ENCODE data around the gene ZNF497. TPM values are rescaled to one million over a fixed set of nuclear protein-coding genes. Genes with fewer than 3 reads are reported as not detected.
A peak's percentile ranks its signal among the peaks of the same experiment; 100 is the strongest.

The ZNF497 gene
- total and polyA plus RNA-seq, 4 donors = 0.32 to 0.87 (median 0.79) TPM; not detected in 1

DNA sequence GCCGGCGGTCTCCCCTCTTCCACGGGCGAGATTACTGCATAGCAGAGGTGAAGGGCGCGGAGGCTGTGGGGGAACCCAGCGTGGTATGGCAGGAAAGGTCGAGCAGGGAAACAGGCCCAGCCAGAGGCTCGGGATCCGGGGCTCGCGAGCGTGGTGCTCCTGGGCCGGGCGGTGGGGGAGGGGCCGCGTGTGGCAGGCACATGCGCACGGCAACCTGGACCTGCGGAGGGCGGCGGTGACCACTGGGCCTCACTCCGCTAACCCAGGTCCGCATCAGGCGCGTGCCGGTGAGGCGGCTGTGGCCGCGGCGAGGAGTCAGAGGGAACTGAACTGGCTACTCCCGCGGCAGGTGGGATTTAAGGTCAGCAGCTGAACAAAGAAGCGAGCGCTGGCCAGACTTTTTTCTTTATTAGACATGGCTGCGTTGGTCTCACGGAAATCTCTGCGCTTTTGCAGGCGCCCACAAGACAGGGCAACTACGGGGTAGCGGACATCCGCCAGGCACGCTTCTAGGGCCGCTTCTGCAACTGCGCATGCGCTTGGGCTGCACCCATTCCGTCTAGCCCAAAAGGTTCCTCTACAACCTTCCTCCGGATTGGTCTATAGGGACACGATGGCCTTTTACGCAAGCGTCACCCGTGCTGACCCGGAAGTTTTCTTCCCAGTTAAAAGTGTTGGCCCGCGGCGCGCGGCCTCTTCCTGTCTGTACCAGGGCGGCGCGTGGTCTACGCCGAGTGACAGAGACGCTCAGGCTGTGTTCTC is 24.2 kb upstream of the ZNF497 start, which contains the start of gene RPS5:
Gene RPS5, plus strand, starts transcription at position 694 of the 762 bp plus-strand sequence. CDS start 869 bp downstream, outside the sequence.
- no peaks in the 10 kb centered on the region for H3K27me3 ChIP-seq (ENCODE audit: control insufficient read depth in 1 of 2, insufficient read depth in 2 of 2, low read length in 1 of 2)
- ATAC-seq (ENCODE audit: low FRiP score) (peak; percentile 98), DNase-seq (peak; percentile 97 to 98)
- 0 to 1% methylated on average over 59 to 64 of the region's 64 CpGs for WGBS, 2 donors
- peak within 1 kb of the TSS; percentile 87 to 90 for H3K4me3 ChIP-seq (ENCODE audit: low read length in 2 of 2)
- intact Hi-C loops (cut with DNase I) = no loop called here
- H3K4me1 ChIP-seq (ENCODE audit: control insufficient read depth in 1 of 2, insufficient read depth in 2 of 2, low read length in 2 of 2) = peaks cover 0 to 3% of the 10 kb centered on the region in 2 donors
- no peaks in the 10 kb centered on the region for H3K9me3 ChIP-seq (ENCODE audit: control insufficient read depth, low read length)
- H3K27ac ChIP-seq (ENCODE audit: low read depth in 1 of 2, low read length in 2 of 2) = peak within 1 kb of the TSS; percentile 62 to 93
- H3K36me3 ChIP-seq (ENCODE audit: control insufficient read depth in 1 of 2, insufficient read depth in 2 of 2, low read length in 1 of 2) = no peaks in the 10 kb centered on the region

DNA sequence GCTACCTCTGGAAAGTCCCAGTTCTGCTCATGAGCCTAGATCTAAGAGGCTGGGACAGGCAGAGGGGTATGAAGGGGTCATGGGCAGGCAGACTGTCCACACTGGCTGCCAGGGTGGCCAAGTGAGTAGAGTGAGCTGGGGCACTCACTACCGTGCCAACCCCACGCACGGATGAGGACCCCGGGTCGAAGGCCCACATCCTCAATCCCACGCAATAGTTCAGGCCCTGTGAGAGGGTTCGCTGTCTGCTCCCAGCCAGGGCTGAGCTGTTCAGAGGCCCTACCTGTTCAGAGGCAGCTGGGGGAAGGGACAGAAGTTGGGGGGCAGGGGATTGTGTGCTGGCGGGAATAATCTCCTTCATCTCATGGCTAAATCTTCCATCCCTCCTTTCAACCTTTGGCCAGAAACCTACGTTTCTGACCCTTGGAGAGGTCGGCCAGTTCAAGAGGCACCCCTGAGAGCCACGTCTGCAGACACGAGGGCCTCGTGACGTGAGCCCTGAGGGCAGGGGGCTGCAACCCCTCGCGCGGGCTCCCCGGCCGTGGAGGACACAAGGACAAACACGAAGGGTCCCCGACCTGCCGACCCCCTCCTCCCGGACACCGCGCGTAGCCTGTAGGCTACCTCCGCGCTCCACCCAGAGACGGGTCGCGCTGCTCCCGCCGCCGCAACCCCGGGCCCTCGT is 23.5 kb upstream of the ZNF497 start:
- no peaks in the 10 kb centered on the region for H3K27me3 ChIP-seq (ENCODE audit: control insufficient read depth in 1 of 2, insufficient read depth in 2 of 2, low read length in 1 of 2)
- H3K36me3 ChIP-seq (ENCODE audit: control insufficient read depth in 1 of 2, insufficient read depth in 2 of 2, low read length in 1 of 2) = no peaks in the 10 kb centered on the region
- WGBS, 2 donors = 8 to 10% methylated on average over 36 of the region's 36 CpGs
- ATAC-seq (ENCODE audit: low FRiP score) (peak; percentile 3), DNase-seq (peak; percentile 54 to 81)
- no peaks in the 10 kb centered on the region for H3K9me3 ChIP-seq (ENCODE audit: control insufficient read depth, low read length)
- peak overlapping the region; percentile 32 to 78 for H3K4me3 ChIP-seq (ENCODE audit: low read length in 2 of 2)
- H3K27ac ChIP-seq (ENCODE audit: low read depth in 1 of 2, low read length in 2 of 2) = peak overlapping the region; percentile 62 to 93
- H3K4me1 ChIP-seq (ENCODE audit: control insufficient read depth in 1 of 2, insufficient read depth in 2 of 2, low read length in 2 of 2) = peaks cover 0 to 3% of the 10 kb centered on the region in 2 donors
- intact Hi-C loops (cut with DNase I) = no loop called here

DNA sequence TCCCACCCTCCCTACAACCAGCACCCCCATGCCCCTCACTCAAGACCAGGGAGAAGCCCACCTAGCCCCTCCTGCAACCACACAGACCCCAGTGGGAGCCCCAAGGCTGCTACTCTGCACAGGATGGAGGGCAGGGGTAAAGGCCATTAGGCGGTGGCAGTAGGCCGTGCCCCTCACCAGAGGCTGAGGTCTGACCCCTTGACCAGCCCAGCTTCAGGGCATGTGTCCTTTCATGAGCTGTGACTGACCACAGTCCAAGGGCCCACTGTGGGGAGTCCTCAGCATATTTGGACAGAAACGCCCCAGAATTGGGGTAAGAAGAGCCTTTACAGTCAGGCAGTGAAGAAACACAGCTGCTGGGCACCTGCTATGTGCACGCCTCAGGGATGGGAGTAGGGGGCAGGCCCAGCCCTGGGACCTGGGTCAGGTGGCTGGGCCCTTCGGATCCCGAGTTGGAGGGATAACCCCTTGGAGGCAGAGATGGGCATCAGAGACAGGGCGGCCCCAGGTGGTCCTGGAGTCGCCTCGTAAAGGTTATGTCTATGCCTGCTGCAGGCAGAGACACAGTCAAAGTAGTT is 22.9 kb upstream of the ZNF497 start:
- Histone ChIP-seq H3K27ac (ENCODE audit: low read depth in 1 of 2, low read length in 2 of 2) (peak overlapping the region in 1 of 2 donors; percentile 93), H3K27me3 (ENCODE audit: control insufficient read depth in 1 of 2, insufficient read depth in 2 of 2, low read length in 1 of 2) (no peaks in the 10 kb centered on the region), H3K4me1 (ENCODE audit: control insufficient read depth in 1 of 2, insufficient read depth in 2 of 2, low read length in 2 of 2) (peaks cover 0 to 3% of the 10 kb centered on the region in 2 donors), H3K9me3 (ENCODE audit: control insufficient read depth, low read length) (no peaks in the 10 kb centered on the region), H3K36me3 (ENCODE audit: control insufficient read depth in 1 of 2, insufficient read depth in 2 of 2, low read length in 1 of 2) (no peaks in the 10 kb centered on the region), H3K4me3 (ENCODE audit: low read length in 2 of 2) (no peak overlapping the region)
- ATAC-seq (ENCODE audit: low FRiP score) (no peak), DNase-seq (no peak)
- intact Hi-C loops (cut with DNase I) = no loop called here
- 83 to 84% methylated on average over 9 of the region's 9 CpGs for WGBS, 2 donors

DNA sequence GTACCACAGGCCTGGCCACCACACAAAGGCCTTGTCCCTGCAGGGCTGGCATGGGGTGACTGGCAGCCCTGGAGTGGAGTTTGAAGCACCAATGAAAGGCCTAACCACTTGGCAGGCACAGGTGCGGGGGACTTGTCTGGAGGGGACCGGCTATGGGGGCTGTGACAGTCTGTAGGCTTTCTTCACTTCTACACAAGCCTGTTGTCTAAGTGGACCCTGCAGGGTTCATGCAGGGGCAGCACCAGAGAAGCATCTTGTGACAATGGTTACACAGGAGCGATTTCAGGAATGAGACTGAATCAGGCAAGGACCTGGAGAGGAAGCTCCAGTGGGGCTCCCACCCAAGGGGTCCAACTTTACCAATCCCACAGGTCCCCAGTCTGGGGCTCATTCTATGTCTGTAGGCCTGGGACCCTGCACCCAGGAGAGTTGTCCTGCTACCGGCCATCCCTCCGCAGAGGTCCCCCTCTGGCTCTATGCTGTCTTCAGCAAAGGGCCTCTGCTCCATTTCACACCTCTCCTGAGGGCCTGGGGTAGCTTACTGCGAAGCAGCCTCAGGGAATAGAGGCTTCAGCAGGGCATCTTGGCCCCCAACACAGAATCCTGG is 20.5 kb upstream of the ZNF497 start:
- intact Hi-C loops (cut with DNase I) = no loop called here
- no peaks in the 10 kb centered on the region for H3K9me3 ChIP-seq (ENCODE audit: control insufficient read depth, low read length)
- DNase-seq = no peak
- peaks cover 0 to 3% of the 10 kb centered on the region in 2 donors for H3K4me1 ChIP-seq (ENCODE audit: control insufficient read depth in 1 of 2, insufficient read depth in 2 of 2, low read length in 2 of 2)
- no peak overlapping the region for H3K27ac ChIP-seq (ENCODE audit: low read depth in 1 of 2, low read length in 2 of 2)
- H3K36me3 ChIP-seq (ENCODE audit: control insufficient read depth in 1 of 2, insufficient read depth in 2 of 2, low read length in 1 of 2) = no peaks in the 10 kb centered on the region
- 92 to 93% methylated on average over 6 of the region's 6 CpGs for WGBS, 2 donors
- H3K27me3 ChIP-seq (ENCODE audit: control insufficient read depth in 1 of 2, insufficient read depth in 2 of 2, low read length in 1 of 2) = no peaks in the 10 kb centered on the region
- no peak for ATAC-seq (ENCODE audit: low FRiP score)
- H3K4me3 ChIP-seq (ENCODE audit: low read length in 2 of 2) = no peak overlapping the region

DNA sequence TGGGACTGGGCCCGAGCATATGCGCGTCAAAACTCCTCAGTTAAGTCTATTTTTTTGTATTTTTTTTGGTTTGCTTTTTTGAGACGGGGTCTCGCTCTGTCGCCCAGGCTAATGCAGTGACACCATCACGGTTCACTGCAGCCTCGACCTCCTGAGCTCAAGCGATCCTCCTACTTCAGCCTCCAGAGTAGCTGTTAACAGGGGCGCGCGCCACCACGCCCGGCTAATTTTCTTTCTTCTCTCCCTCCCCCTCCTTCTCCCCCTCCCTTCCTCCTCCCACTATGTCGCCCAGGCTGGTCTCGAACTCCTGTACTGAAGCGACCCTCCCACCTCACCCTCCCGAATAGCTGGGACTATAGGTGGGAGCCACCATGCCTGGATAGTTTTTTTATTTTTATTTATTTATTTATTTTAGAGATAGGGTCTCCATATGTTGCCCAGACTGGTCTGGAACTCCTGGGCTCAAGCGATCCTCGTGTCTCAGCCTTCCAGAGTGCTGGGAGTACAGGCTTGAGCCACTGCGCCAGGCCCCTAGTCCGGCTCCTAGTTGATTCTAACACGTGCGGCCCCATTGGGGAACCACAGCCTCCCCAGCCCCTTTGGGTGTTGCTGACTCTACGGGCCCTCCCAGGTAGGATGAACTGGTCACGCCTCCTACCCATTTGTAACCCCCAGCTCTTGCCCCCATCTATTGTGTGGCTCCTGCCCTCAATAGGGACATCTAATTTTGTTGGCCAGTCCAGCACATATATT is 19.1 kb upstream of the ZNF497 start:
- Histone ChIP-seq H3K27me3 (ENCODE audit: control insufficient read depth in 1 of 2, insufficient read depth in 2 of 2, low read length in 1 of 2) (no peaks in the 10 kb centered on the region), H3K4me3 (ENCODE audit: low read length in 2 of 2) (peak overlapping the region; percentile 6 to 34), H3K27ac (ENCODE audit: low read depth in 1 of 2, low read length in 2 of 2) (peak overlapping the region in 1 of 2 donors; percentile 16), H3K9me3 (ENCODE audit: control insufficient read depth, low read length) (no peaks in the 10 kb centered on the region), H3K4me1 (ENCODE audit: control insufficient read depth in 1 of 2, insufficient read depth in 2 of 2, low read length in 2 of 2) (peaks cover 0 to 3% of the 10 kb centered on the region in 2 donors), H3K36me3 (ENCODE audit: control insufficient read depth in 1 of 2, insufficient read depth in 2 of 2, low read length in 1 of 2) (no peaks in the 10 kb centered on the region)
- intact Hi-C loops (cut with DNase I) = loop anchor here in 1 of 2 donors (2.0 kb wide), 1 partner anchor 55 kb away; the partner anchor contains the start of gene ZSCAN22
- no peak for ATAC-seq (ENCODE audit: low FRiP score)
- DNase-seq = no peak
- WGBS, 2 donors = 31 to 32% methylated on average over 26 of the region's 26 CpGs

DNA sequence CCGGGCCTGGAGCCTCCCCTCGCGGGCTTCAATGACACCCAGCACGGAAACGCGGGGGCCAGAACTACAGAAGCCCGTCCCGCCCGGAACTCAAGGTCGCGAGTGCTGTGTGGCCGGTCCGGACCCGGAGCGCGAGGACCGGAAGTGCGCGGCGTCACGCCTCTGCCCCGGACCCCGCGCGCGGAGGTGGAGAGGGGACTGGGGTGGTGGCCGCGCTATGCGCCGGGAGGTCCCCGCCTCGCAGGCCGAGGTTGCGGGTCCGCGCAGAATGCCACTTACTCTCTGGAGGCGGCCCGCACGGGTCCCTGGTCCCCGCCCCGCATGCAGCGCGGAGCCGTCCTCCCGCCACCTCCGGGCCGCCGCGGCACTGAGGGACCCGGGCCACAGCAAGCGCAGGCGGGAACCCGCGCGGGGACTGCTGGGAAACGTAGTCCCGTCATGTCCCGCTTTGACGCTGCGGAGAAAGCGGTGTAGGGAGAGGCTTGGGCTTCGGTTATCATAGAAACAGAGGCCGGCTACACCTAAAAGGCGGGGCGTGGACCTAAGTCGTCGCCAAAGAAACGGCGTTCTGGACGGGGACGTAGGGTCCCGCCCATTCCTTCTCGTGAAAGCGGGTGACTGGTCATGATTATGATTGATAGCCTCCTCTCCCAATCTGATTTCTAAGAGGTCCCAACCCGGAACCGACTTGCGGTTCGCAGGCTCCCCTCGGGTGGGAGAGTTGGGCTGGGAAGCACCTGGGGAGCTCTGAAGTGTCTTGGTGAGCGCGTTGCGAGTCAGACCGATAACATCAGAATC is 18.3 kb upstream of the ZNF497 start, which contains the start of gene ZNF837:
Gene ZNF837, minus strand, starts transcription at position 369 of the 798 bp plus-strand sequence. CDS start 11,698 bp downstream, outside the sequence.
- 0% methylated on average over 78 to 83 of the region's 83 CpGs for WGBS, 2 donors
- H3K4me1 ChIP-seq (ENCODE audit: control insufficient read depth in 1 of 2, insufficient read depth in 2 of 2, low read length in 2 of 2) = peaks cover 0 to 3% of the 10 kb centered on the region in 2 donors
- peak; percentile 99 to 100 for DNase-seq
- peak within 1 kb of the TSS; percentile 44 to 45 for H3K4me3 ChIP-seq (ENCODE audit: low read length in 2 of 2)
- intact Hi-C loops (cut with DNase I) = loop anchor here in 1 of 2 donors (1.0 to 2.0 kb wide), 2 partner anchors 18 to 54 kb away; partner anchors contain the start of gene ZSCAN22
- peak; percentile 98 for ATAC-seq (ENCODE audit: low FRiP score)
- no peaks in the 10 kb centered on the region for H3K27me3 ChIP-seq (ENCODE audit: control insufficient read depth in 1 of 2, insufficient read depth in 2 of 2, low read length in 1 of 2)
- no peaks in the 10 kb centered on the region for H3K9me3 ChIP-seq (ENCODE audit: control insufficient read depth, low read length)
- H3K27ac ChIP-seq (ENCODE audit: low read depth in 1 of 2, low read length in 2 of 2) = peak within 1 kb of the TSS in 1 of 2 donors; percentile 91
- no peaks in the 10 kb centered on the region for H3K36me3 ChIP-seq (ENCODE audit: control insufficient read depth in 1 of 2, insufficient read depth in 2 of 2, low read length in 1 of 2)

DNA sequence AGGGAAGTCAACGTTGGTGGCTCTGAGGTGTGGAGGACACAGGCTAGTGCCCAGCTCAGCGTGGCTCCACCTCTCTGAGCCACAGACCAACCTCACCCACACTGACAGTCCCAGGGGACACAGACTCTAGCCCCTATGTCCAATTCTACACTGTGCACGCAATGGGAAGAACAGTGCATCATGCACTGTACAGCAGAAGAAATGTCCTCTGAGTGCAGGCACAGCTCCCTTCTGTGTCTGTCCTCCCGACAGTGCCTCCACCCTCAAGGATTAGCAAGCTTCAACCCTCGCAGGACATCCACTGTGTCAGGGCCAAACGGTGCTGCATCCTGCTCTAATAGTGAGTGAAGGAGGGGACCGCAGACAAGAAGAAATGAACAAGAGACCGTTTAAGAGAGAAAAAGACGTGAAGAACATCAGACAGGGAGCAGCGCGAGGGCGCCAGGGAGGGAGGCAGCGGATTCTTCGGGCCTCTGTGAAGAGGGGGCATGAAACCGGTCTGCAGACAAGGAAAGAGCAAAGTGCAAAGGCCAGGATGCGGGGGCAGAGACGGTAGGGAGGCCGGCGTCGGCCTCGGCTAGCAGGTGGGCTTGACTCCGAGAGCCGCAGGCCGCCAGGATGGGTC is 17.6 kb upstream of the ZNF497 start:
- intact Hi-C loops (cut with DNase I) = loop anchor here in 1 of 2 donors (1.0 to 2.0 kb wide), 2 partner anchors 17 to 53 kb away; partner anchors contain the start of gene ZSCAN22
- peak overlapping the region in 1 of 2 donors; percentile 19 for H3K4me3 ChIP-seq (ENCODE audit: low read length in 2 of 2)
- no peak for ATAC-seq (ENCODE audit: low FRiP score)

More for the DNA sequence above, 17.6 kb upstream of the ZNF497 start:
- no peaks in the 10 kb centered on the region for H3K36me3 ChIP-seq (ENCODE audit: control insufficient read depth in 1 of 2, insufficient read depth in 2 of 2, low read length in 1 of 2)
- no peaks in the 10 kb centered on the region for H3K27me3 ChIP-seq (ENCODE audit: control insufficient read depth in 1 of 2, insufficient read depth in 2 of 2, low read length in 1 of 2)
- DNase-seq = no peak
- peaks cover 0 to 3% of the 10 kb centered on the region in 2 donors for H3K4me1 ChIP-seq (ENCODE audit: control insufficient read depth in 1 of 2, insufficient read depth in 2 of 2, low read length in 2 of 2)
- peak overlapping the region in 1 of 2 donors; percentile 91 for H3K27ac ChIP-seq (ENCODE audit: low read depth in 1 of 2, low read length in 2 of 2)
- WGBS, 2 donors = 4 to 5% methylated on average over 21 to 24 of the region's 24 CpGs
- no peaks in the 10 kb centered on the region for H3K9me3 ChIP-seq (ENCODE audit: control insufficient read depth, low read length)
